ENCODE measurements around the gene RAPGEF2.
"Not testable (repeated sequence)": the region's sequence is repeated elsewhere in the genome, so short reads cannot be mapped to it uniquely, and the experiment has no call there.

Gene RAPGEF2

DNA sequence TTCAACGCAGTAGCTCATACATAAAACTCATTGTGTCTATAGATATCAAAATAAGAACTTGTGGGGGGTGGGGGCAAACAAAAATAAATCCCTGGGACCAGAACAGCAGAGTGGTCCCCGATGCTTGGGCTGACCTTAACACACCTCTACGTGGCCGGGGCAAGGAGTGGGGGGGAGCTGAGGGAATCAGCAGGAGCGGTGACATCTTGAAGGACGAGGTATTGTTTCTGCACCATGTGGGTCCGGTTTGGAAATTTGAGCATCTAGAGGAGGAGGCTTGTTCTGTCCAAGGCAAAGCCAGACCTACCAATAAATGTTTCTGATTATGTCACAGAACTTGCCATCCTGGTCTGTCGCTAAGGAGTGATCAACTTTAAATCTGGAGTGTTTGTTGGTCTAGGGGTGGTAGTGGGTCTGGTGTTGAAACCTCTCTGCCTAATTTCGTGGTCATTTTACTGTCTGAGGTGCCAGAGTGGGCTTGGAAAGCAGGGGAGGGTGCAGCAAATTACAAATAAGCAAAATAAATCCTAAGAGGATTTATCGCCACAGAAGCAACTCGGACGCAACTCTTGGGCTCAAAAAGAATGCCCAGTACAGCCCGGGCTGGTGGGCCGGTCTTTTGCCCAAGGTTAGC lies 774 bp upstream of the RAPGEF2 start:
- no peak for DNase-seq

DNA sequence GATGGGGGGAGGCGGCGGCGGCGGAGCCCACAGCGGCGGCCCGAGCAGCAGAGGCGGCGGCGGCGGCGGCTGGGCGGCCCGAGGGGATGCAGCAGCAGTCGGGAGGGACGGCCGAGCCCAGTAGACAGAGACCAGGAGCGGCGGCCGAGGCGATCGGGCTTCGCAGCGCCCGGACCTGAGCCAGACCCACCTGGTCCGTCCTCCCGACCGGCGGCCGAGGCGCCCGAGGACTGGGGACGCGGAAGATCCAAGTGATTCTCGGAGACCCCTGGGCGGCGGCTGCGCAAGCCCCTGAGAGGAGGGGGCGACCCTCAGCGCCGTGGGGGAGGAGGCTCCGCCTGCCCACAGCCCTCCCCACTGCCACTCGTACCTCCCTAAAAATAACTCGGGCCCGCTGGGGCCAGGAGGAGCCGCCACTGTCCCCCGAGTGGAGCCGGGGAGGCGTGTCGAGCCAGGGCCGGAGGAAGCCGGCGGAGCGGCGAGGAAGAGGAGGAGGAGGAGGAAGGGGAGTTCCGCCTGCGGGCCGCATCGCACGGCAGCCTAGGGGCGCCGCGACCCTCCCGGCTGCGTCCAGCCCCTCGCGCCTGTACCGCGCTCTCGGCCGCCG lies 608 bp downstream of the RAPGEF2 start:
- DNase-seq = peak in 1 of 2 donors; percentile 26

DNA sequence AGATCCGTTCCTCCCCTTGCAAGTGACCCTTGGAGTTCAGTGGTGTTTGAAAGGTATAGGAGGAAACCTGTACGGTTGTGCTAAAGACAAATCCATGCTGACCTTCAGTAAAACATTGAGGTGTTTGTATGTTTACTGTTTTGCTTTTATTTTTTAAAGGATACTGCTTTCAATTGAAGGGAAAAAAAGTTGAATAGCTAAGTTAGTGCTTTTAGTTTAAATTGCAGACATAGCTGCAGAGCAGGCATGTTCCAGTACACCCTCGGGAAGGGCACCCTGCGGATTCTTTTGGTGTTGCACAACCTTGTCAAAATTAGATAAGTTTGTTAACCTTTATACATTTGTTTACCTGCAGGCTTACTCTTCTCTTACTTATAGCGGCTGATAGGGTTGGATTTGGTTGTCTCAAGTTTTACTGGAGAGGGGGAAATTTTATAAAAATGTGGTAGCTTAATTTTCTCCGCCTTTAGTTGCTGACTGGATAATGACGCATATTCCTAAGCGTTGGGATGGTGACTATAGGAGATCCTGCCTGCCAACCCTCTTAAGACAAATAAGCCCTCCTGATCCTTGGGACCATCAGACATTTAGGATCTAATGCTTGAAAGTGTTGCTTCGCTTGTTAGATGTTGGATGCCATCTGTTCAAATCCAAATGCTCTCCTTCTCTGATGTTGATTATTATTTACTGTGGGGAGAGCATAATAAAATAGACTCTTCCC lies 2.0 kb downstream of the RAPGEF2 start:
- no peak for DNase-seq

DNA sequence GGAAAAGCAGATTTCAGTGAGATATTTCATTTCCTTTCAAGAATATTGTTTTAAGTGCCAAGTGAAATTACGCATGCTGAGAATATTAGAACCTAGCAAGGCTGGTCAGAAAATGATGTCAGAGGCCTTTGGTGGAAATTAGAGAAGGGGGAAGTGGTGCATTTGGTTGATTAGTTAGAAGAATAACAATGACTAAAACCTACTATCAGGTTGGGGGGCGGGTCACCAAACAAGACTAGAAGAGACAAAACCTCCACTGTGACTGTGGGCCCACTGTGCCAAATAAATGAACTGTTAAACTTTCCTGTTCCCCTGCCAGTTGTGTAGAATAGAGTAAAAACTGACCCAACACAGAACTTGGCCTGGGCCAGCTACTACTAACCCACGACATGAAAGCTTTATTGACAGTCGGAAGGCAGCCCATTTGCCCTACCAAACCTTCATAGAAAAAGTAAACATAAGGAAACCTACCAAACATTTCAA lies 2.9 kb downstream of the RAPGEF2 start:
- peak; percentile 39 to 47 for DNase-seq

DNA sequence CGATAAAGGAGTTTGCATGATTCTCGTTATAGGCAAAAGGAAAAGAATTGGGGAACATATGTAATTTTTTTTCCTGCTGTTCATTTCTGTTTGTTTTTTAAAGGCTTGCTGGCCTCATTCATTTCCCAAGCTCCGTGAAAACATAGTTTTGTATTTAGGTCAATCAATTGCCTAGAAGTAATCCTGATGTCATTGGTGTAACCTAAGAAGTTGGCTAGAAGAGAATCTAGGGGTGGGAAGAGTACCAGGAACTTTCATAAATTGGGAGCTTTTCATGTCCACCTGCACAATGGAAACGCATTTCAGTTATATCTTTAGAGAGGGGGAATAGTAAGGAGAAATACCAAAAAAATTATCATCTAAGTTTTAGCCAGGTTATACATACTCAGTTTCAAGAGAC lies 3.8 kb downstream of the RAPGEF2 start:
- no peak for DNase-seq

DNA sequence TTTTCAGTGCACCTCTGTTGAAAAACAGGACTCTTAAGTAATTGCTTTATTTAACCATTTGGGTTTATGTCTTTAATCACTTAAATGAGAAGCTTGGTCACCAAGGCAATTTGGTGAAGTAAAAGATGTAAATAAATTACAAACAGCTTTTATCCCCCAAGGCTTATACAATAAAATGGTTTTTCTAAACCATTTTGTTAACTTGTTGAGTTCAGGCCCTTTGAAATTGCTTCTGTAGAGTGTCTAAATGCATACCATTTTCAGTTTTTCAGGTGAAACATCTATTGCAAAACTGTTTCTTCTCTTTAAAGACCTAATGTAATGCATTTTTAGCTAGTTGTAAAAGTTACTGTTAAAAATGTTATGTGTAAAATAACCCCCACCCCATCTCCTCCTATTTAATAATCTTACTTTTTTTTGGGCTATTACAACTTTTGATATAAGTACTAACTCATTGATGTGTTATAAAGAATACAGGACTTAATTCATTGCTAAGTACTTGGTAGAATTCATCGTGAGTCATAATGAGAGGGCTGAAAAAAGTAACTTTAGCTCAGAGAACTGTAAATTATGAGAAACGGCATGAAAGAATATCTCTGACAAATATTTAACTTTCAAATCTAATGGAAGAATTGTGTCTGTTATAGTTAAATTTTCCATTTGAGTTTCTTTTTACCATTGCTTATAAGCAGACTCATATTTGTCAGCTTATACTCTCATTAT lies 4.5 kb downstream of the RAPGEF2 start:
- DNase-seq = no peak

DNA sequence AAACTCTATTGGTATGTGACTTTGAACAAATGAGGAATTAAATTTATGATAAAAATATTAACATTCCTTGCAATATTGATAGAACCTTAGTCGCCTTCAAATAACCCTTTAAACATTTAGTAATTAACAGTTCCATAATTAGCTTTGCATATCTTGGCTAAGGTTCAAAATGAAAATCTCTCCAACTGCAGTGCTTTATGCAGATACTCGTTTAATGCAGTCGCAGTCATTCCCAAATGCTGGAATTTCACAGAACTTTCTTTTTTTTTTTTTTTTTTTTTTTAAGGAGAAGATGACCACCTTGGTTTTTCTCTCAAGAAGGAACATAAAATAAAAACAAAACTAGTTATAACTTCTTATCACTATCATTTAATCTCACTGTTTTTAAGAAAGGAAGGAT lies 5.2 kb downstream of the RAPGEF2 start:
- no peak for DNase-seq

DNA sequence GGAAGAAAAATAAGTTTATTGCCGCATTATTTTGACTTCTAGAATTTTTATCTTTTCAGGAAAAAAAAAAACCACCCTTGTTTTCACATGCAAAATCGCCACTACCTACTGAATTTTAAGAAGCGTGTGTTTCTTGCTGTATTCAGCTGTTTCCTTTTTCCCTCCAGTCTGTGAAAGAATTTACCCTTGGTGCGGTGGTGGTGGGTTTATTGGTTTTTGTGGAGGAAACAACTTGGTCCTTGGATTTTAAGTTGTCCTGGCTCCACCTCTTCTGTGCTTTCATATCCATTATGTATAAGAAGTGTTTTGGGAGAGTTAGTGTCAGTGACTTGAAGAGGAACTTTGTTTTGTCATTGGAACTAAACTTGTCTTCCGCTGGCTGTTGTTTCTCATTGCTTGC lies 8.1 kb downstream of the RAPGEF2 start:
- no peak for DNase-seq

DNA sequence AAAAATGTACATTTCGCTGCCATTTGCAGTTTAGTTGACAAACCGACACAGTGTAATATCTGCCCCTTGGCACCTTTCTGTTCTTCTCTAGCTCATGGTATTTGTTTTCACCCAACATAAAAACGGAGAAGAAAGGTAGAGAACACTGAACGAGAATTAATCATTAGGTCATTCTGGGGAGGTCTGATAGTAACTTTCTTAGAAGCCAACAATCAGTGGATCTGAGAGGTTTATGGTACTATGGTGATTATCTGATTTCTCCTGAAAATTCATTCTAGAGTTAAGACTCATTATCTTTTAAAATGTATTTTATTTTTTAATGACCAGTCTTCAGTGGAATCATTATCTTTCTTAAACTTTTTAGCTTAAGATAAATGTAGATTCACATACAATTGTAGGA lies 8.5 kb downstream of the RAPGEF2 start:
- no peak for DNase-seq

DNA sequence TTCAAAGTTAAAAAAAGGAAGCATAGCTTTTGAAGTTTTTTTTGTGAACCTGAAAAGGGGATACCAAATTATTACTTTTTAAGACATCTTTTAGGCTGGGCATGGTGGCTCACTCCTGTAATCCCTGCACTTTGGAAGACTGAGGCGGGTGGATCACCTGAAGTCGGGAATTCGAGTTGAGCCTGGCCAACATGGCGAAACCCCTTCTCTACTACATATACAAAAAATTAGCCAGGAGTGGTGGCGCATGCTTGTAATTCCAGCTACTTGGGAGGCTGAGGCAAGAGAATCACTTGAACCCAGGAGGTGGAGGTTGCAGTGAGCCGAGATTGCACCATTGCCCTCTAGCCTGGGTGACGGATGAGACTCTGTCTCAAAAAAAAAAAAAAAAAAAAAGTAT lies 10.5 kb downstream of the RAPGEF2 start:
- not testable (repeated sequence) for DNase-seq

DNA sequence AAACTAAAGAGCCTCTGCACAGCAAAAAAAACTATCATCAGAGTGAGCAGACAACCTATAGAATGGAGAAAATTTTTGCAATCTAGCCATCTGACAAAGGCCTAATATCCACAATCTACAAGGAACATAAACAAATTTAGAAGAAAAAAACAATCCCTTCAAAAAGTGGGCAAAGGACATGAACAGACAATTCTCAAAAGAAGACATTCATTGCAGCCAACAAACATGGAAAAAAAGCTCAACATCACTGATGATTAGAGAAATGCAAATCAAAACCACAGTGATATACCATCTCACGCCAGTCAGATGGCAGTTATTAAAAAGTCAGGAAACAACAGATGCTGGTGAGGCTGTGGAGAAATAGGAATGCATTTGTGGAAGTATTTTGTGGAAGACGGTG lies 13.2 kb downstream of the RAPGEF2 start:
- DNase-seq = not testable (repeated sequence)

DNA sequence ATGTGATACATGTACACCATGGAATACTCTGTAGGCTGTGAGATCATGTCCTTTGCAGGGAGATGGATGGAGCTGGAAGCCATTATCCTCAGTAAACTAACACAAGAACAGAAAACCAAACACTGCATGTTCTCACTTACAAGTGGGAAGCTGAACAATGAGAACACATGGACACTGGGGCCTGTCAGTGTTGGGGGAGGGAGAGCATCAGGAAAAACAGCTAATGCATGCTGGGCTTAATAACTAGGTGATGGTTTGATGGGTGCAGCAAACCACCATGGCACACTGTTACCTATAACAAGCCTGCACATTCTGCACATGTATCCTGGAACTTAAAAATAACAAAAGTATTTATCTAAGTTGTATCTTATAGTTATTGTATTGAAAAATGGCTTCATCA lies 13.8 kb downstream of the RAPGEF2 start:
- DNase-seq = not testable (repeated sequence)

DNA sequence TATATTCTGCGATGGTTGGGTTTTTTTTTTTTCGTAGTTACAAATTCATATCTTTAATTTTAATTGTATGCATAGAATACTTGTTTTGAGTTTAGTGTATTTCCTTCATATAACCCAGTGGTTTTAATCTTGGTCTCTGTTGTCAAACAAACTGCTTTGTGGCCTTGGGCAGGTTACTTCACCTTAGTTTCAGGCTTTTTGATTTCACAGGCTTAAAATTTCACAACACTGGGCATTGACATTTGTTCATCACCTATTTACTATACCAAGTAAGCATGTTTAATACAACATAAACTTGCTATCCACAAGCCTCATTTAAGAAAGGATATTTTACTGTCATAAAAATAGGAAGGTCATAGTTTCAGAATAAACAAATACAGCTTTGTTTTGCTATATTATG lies 14.7 kb downstream of the RAPGEF2 start:
- DNase-seq = no peak

DNA sequence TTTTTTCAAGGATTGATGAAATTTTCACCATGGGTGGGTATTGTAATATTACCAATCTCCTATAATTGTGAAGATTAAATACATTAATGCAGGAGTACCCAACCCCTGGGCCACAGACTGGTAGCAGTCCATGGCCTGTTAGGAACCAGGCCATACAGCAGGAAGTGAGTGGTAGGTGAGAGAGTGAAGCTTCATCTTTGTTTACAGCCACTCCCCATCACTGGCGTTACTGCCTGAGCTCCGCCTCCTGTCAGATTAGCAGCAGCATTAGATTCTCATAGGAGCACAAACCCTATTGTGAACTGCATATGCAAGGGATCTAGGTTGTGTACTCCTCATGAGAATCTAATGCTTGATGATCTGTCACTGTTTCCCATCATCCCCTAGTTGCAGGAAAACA lies 15.1 kb downstream of the RAPGEF2 start:
- DNase-seq = no peak

DNA sequence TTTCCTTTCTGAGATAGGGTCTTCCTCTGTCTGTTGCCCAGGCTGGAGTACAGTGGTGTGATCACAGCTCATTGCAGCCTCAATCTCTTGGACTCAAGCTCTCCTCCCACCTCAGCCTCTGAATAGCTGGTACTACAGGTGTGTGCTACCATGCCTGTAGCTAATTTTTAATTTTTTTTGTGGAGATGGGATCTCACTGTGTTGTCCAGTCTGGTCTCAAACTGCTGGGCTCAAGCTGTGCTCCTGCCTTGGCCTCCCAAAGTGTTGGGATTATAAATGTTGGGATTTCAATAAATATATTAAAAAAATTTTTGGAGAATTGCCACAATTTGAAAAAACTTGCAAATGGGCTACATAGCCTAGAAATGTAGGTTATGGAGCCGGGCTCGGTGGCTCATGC lies 18.5 kb downstream of the RAPGEF2 start:
- DNase-seq = no peak

DNA sequence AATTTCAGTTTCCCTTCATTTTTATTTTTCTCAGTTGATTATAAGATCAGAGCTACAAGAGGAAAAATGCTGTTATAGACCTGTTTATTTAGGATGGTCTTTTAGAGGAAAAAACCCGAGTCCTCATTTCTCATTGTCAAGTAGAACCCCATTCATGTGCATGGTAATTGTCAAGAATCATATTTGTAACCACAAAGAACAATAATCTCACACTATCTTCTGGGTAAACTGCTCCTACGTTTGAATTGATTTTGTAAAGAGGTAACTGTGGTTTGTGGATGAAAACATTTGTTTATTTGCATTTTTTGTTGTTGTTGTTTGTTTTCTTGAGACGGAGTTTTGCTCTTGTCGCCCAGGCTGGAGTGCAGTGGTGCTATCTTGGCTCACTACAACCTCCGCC lies 23.8 kb downstream of the RAPGEF2 start:
- no peak for DNase-seq

DNA sequence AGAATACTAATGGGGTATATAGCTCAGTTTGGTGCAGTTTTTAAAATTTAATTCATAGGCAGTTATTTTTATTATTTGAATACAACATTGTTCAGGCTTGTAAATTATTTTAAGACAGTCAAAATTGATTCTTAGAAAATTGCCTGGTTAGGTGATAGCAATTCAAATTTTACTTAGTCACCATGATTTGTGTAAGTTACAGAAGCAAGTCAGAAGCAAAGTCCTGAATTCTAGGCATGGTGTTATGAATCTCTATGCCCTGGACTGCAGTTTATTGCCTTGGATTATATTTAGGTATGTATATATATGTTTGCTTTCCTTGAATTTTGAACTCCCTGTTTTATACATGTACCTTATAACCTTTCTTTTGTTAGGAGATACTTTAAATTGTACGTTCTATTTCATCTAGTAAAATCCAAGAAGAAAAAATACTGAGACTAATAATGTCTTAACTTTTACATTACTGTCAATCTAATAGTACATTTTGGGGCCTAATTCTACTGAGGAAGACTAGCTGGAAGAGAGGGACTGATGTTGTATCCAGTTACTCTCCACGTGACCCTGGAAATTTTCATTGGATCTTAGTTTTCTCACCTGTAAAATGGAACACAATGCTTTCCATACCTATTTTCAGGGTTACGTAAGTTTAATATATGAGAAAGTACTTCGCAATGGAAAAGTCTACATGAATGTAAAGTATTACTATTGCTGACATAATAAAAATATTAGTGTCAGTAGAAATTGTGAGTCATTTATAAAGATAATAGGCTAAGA lies 25.1 kb downstream of the RAPGEF2 start:
- no peak for DNase-seq

DNA sequence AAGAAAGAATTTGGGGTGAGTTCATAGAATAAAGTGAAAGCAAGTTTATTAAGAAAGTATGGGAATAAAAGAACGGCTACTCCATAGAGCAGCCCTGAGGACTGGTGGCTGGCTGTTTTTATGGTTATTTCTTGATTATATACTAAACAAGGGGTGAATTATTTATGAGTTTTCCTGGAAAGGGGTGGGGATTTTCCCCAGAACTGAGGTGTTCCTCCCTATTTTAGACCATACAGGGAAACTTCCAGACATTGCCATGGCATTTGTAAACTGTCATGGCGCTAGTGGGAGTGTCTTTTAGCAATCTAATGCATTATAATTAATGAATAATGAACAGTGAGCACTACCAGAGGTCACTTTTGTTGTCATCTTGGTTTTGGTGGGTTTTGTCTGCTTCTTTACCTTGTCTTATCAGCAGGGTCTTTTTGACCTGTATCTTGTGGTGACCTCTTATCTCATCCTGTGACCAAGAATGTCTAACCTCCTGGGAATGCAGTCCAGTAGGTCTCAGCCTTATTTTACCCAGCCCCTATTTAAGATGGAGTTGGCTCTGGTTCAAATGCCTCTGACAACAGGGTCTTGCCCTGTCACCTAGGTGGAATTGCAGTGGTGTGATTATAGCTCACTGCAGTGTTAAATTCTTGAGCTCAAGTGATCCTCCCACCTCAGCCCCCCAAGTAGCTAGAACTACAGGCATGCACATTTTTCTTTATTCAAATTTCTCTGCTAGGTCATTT lies 27.1 kb downstream of the RAPGEF2 start:
- no peak for DNase-seq

DNA sequence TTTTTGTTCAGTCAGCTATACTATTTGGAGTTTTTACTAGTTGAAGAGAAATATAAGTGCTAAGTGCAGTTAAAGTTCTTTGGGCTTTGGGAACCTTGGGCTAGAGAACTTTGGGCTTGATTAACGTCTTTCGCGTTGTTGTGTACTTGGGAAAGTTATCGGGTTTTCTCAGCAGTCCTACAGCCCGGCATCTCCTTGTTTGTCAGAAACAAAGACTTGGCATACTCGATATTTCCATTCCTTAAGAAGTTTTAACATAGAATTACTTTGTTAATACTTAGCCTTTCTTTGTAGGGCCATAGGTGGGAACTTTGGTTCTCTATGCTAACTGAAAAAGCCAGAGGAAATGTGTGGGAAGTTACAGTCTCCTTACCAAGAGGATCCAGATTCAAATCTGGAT lies 28.7 kb downstream of the RAPGEF2 start:
- DNase-seq = no peak

DNA sequence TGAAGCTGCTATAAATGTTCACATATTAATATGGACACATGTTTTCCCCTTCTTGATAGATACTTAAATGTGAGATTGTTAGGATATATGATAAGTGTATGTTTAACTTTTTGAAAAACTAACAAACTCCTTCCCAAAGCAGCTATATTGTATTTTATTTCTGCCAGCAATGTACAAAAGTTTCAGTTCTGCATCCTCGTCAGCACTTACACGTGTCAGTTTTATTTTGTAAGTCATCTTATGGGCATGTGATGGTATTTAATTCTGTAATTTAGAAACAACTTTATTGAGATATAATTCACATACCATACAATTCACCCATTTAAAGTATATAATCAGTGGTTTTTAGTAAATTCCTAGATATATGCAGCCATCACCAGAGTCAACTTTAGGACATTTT lies 31.6 kb downstream of the RAPGEF2 start:
- peak in 1 of 2 donors; percentile 27 for DNase-seq

DNA sequence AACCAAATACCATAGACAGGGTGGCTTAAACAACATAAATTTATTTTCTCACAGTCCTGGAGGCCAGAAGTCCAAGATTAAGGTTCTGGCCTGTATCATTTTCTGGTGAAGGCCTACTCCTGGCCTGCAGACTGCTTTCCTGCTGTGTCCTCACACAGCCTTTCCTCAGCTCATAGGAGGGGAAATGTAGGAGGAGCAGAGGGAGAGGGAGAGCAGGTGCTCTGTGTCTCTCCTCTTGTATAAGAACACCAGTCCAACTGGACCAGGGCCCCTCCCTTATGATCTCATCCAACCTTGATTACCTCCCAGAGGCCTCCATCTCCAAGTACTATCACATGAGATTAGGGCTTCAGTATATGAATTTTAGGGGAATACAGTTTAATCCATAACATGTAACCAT lies 34.3 kb downstream of the RAPGEF2 start:
- DNase-seq = no peak

DNA sequence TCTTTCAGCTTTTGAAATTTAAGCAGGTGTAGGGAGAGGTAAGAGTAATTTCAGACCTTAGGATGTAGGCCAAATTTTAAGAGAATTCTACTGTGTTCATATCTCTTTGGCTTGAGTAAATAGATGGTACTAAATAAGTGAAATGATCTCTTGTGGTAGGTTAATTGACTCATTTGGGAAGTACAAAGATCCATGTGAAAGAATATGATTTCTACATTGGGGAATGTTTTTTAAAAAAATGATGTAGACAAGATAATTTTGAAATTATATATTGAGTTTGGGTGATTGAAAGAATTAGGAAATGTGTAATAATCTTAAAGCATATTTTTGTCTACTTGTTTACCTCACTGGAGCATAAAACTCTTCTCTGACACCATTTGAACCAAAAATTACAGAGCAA lies 35.6 kb downstream of the RAPGEF2 start:
- no peak for DNase-seq
